ENCODE results near the gene MIB1.

MIB1 gene

DNA sequence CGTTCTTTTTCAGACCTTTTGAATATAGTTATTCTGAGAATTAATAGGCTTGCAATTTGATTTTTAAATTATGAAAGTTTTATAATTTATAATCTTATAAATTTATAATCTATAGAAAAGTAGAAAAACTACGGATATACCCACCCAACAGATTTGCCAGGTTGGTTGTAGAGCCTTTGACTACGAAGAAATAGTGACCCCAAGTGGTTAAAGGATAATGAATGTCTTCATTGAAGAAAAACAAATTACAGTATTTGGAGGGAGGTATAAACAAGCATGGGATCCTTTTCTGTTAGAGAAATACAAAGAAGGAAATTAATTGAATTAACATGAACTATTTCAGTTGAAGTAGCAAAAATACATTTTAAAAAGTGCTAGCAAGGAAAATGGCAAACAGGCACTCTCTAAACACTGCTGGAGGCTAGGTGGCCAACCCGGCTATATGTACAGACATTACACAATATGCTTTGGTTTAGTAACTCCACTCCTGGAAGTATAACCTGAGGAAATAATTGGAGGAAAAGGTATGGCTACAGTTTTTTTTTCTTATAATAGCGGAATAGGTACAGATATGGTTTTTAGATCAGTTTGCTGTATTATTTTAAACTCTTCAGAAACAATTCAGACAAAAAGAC, 110.9 kb downstream of the MIB1 start:
- Histone ChIP-seq H3K27ac (no peak overlapping the region), H3K4me3 (ENCODE audit: low read depth, low read length) (no peak overlapping the region), H3K27me3 (replicated peaks) (no peaks in the 10 kb centered on the region), H3K36me3 (replicated peaks) (peaks cover 3% of the 10 kb centered on the region)
- TF ChIP-seq, protein P1, sequence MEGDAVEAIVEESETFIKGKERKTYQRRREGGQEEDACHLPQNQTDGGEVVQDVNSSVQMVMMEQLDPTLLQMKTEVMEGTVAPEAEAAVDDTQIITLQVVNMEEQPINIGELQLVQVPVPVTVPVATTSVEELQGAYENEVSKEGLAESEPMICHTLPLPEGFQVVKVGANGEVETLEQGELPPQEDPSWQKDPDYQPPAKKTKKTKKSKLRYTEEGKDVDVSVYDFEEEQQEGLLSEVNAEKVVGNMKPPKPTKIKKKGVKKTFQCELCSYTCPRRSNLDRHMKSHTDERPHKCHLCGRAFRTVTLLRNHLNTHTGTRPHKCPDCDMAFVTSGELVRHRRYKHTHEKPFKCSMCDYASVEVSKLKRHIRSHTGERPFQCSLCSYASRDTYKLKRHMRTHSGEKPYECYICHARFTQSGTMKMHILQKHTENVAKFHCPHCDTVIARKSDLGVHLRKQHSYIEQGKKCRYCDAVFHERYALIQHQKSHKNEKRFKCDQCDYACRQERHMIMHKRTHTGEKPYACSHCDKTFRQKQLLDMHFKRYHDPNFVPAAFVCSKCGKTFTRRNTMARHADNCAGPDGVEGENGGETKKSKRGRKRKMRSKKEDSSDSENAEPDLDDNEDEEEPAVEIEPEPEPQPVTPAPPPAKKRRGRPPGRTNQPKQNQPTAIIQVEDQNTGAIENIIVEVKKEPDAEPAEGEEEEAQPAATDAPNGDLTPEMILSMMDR (IDR thresholded peaks at IDR 0.05; ENCODE audit: low read depth, low read length, missing control alignments): peak; percentile 19
- DNase-seq: no peak
- in situ Hi-C loops (cut with HindIII; ENCODE audit: low pct_ligation_motif_present, low sequenced_read_pairs): no loop called here

DNA sequence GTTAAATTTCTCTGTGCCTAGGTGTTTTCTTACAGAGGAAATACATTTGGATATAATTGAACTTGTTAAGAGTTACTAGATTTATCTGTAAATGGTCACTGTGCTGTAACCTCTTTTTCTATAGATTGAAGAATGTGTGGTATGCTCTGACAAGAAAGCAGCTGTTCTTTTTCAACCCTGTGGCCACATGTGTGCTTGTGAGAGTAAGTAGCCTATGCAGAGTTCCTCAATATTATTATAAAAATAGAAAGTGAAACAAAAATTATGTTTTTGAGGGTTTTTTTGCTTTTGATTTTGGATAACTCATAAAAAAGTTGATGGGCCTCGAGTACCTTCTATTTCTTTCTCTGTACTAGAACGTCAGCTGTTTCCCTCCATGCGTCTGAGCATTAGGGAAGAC, 112.4 kb downstream of the MIB1 start:
- TF ChIP-seq, protein P1 (IDR thresholded peaks at IDR 0.05; ENCODE audit: low read depth, low read length, missing control alignments): no peak
- peaks cover 2% of the 10 kb centered on the region for H3K36me3 ChIP-seq (replicated peaks)

DNA sequence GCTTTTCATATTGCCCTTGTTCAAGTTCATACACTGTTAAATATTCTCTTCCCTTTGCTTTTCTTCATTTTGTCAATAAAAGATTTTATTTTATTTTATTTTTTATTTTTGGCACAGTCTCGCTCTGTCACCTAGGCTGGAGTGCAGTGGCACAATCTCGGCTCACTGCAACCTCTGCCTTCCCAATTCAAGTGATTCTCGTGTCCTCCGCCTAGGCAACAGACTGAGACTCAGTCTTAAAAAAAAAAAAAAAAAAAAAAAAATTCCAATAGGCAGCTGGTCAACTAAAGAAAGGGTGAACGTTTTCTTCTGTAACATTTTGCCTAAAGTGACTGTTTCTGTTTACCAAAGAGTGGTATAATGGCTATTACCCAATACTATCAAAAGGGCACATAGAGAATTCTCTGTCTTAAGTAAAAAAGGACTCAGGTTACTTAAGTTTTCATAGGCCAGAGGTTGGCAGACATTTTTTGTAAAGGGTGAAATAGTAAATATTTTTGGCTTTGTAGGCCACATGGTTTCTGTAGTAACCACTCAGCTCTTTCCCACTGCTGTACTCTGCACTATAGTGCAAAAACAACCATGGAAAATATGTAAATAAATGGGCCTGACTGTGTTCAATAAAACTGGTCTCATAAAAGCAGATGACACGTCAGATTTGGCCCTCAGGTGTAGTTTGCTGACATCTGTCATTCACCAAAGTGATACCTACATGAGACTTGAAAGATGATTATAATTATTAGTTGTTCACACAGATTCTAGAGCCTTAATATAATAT, 113.4 kb downstream of the MIB1 start:
- TF ChIP-seq, protein P1 (IDR thresholded peaks at IDR 0.05; ENCODE audit: low read depth, low read length, missing control alignments): no peak
- in situ Hi-C loops (cut with HindIII; ENCODE audit: low pct_ligation_motif_present, low sequenced_read_pairs): no loop called here
- Histone ChIP-seq H3K27me3 (replicated peaks) (no peaks in the 10 kb centered on the region), H3K27ac (no peak overlapping the region), H3K4me3 (ENCODE audit: low read depth, low read length) (no peak overlapping the region), H3K36me3 (replicated peaks) (peaks cover 5% of the 10 kb centered on the region)
- no peak for DNase-seq

More for the DNA sequence above, 112.4 kb downstream of the MIB1 start:
- no peak overlapping the region for H3K4me3 ChIP-seq (ENCODE audit: low read depth, low read length)
- in situ Hi-C loops (cut with HindIII; ENCODE audit: low pct_ligation_motif_present, low sequenced_read_pairs): no loop called here
- peak; percentile 23 for DNase-seq
- H3K27me3 ChIP-seq (replicated peaks): no peaks in the 10 kb centered on the region
- H3K27ac ChIP-seq: no peak overlapping the region

DNA sequence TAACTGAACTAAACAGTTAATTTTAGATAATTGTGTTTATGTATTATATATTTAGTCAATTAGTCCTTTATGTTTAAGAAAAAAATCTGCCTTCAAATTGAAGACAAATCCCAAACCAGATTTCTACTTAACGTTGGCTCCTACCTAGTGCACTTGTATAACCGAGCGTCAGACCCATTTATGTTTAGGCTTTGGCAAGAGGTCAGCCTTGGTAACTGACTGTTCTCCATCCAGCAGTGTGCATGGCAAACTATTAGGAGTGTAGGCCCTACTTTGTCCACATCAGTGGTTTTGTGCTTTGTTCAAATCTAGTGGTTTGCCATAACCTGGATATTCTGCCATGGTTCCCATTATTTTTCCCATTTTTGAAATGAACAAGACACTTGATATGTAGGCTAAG, 114.8 kb downstream of the MIB1 start:
- DNase-seq: no peak
- Histone ChIP-seq H3K36me3 (replicated peaks) (peaks cover 8% of the 10 kb centered on the region), H3K27me3 (replicated peaks) (no peaks in the 10 kb centered on the region), H3K4me3 (ENCODE audit: low read depth, low read length) (no peak overlapping the region), H3K27ac (no peak overlapping the region)
- in situ Hi-C loops (cut with HindIII; ENCODE audit: low pct_ligation_motif_present, low sequenced_read_pairs): no loop called here
- TF ChIP-seq, protein P1 (IDR thresholded peaks at IDR 0.05; ENCODE audit: low read depth, low read length, missing control alignments): no peak

DNA sequence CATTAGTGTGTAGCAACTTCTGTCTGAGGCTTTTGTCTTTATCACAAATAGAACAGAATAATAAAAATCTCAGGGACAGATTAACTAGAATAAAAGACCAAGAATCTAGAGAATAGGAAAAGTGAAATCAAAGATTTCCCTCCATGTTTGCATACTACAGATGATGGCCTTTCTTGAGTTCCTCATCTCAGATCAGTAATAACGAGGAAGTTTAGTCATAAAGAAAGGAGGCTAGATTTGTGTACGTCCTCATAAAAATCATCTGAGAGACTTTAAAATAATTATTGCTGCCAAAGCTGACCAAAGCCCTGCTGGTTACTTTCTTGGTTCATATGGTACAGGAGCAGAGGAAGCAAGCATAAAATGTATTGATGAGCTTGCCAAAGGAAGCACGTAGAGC, 117.3 kb downstream of the MIB1 start:
- TF ChIP-seq, protein P1 (IDR thresholded peaks at IDR 0.05; ENCODE audit: low read depth, low read length, missing control alignments): no peak
- H3K27me3 ChIP-seq (replicated peaks): no peaks in the 10 kb centered on the region
- H3K36me3 ChIP-seq (replicated peaks): peaks cover 8% of the 10 kb centered on the region
- no peak for DNase-seq
- H3K4me3 ChIP-seq (ENCODE audit: low read depth, low read length): no peak overlapping the region
- in situ Hi-C loops (cut with HindIII; ENCODE audit: low pct_ligation_motif_present, low sequenced_read_pairs): no loop called here
- no peak overlapping the region for H3K27ac ChIP-seq
